ENCODE results near the gene MTCL1.

MTCL1 gene

GRCh38 chr18:8699948-8700347 lies 5.4 kb upstream of the MTCL1 start:
- Histone ChIP-seq H3K9me3 (ENCODE audit: insufficient read depth, low read length) (no peaks in the 10 kb centered on the region), H3K4me1 (ENCODE audit: insufficient read depth, insufficient read length) (peaks cover 3% of the 10 kb centered on the region), H3K36me3 (ENCODE audit: insufficient read depth, insufficient read length, low read length) (no peaks in the 10 kb centered on the region), H3K9ac (ENCODE audit: insufficient read length, low read depth) (no peak overlapping the region), H3K27me3 (ENCODE audit: insufficient read depth, insufficient read length) (peaks cover 7% of the 10 kb centered on the region), H3K4me3 (ENCODE audit: insufficient read length, low read depth) (no peak overlapping the region)
- DNase-seq (ENCODE audit: low read depth, low spot score): no peak
- no peak for TF ChIP-seq ZNF274 (IDR thresholded peaks at IDR 0.05; ENCODE audit: low read depth, low read length)
- TF ChIP-seq SUZ12 (IDR thresholded peaks at IDR 0.05; ENCODE audit: extremely low read depth, insufficient read depth, insufficient read length): no peak
- no peak for TF ChIP-seq YY1 (IDR thresholded peaks at IDR 0.05; ENCODE audit: insufficient read depth, insufficient read length)

GRCh38 chr18:8701546-8702118 lies 3.7 kb upstream of the MTCL1 start:
- no peaks in the 10 kb centered on the region for H3K36me3 ChIP-seq (ENCODE audit: insufficient read depth, insufficient read length, low read length)
- H3K4me1 ChIP-seq (ENCODE audit: insufficient read depth, insufficient read length): peaks cover 3% of the 10 kb centered on the region
- peaks cover 7% of the 10 kb centered on the region for H3K27me3 ChIP-seq (ENCODE audit: insufficient read depth, insufficient read length)
- H3K9me3 ChIP-seq (ENCODE audit: insufficient read depth, low read length): no peaks in the 10 kb centered on the region
- H3K9ac ChIP-seq (ENCODE audit: insufficient read length, low read depth): peak overlapping the region; percentile 32
- no peak overlapping the region for H3K4me3 ChIP-seq (ENCODE audit: insufficient read length, low read depth)
- TF ChIP-seq SUZ12 (IDR thresholded peaks at IDR 0.05; ENCODE audit: extremely low read depth, insufficient read depth, insufficient read length) (no peak), ZNF274 (IDR thresholded peaks at IDR 0.05; ENCODE audit: low read depth, low read length) (no peak), YY1 (IDR thresholded peaks at IDR 0.05; ENCODE audit: insufficient read depth, insufficient read length) (no peak)
- no peak for DNase-seq (ENCODE audit: low read depth, low spot score)

GRCh38 chr18:8702668-8703067 lies 2.7 kb upstream of the MTCL1 start:
- TF ChIP-seq YY1 (IDR thresholded peaks at IDR 0.05; ENCODE audit: insufficient read depth, insufficient read length) (no peak), SUZ12 (IDR thresholded peaks at IDR 0.05; ENCODE audit: extremely low read depth, insufficient read depth, insufficient read length) (no peak)

GRCh38 chr18:8703092-8703709 lies 2.2 kb upstream of the MTCL1 start:
- Histone ChIP-seq H3K4me3 (ENCODE audit: insufficient read length, low read depth) (no peak overlapping the region), H3K27me3 (ENCODE audit: insufficient read depth, insufficient read length) (peaks cover 7% of the 10 kb centered on the region), H3K36me3 (ENCODE audit: insufficient read depth, insufficient read length, low read length) (peaks cover 2% of the 10 kb centered on the region), H3K4me1 (ENCODE audit: insufficient read depth, insufficient read length) (peaks cover 3% of the 10 kb centered on the region), H3K9me3 (ENCODE audit: insufficient read depth, low read length) (no peaks in the 10 kb centered on the region), H3K9ac (ENCODE audit: insufficient read length, low read depth) (peak overlapping the region; percentile 61)
- DNase-seq (ENCODE audit: low read depth, low spot score): no peak
- TF ChIP-seq SUZ12 (IDR thresholded peaks at IDR 0.05; ENCODE audit: extremely low read depth, insufficient read depth, insufficient read length): no peak
- no peak for TF ChIP-seq YY1 (IDR thresholded peaks at IDR 0.05; ENCODE audit: insufficient read depth, insufficient read length)
- no peak for TF ChIP-seq ZNF274 (IDR thresholded peaks at IDR 0.05; ENCODE audit: low read depth, low read length)

More at GRCh38 chr18:8702668-8703067, 2.7 kb upstream of the MTCL1 start:
- no peaks in the 10 kb centered on the region for H3K36me3 ChIP-seq (ENCODE audit: insufficient read depth, insufficient read length, low read length)
- peaks cover 7% of the 10 kb centered on the region for H3K27me3 ChIP-seq (ENCODE audit: insufficient read depth, insufficient read length)
- H3K4me3 ChIP-seq (ENCODE audit: insufficient read length, low read depth): no peak overlapping the region
- no peak for DNase-seq (ENCODE audit: low read depth, low spot score)
- H3K9me3 ChIP-seq (ENCODE audit: insufficient read depth, low read length): no peaks in the 10 kb centered on the region
- peaks cover 3% of the 10 kb centered on the region for H3K4me1 ChIP-seq (ENCODE audit: insufficient read depth, insufficient read length)
- no peak overlapping the region for H3K9ac ChIP-seq (ENCODE audit: insufficient read length, low read depth)

GRCh38 chr18:8703781-8704301 lies 1.5 kb upstream of the MTCL1 start:
- TF ChIP-seq SUZ12 (IDR thresholded peaks at IDR 0.05; ENCODE audit: extremely low read depth, insufficient read depth, insufficient read length) (no peak), YY1 (IDR thresholded peaks at IDR 0.05; ENCODE audit: insufficient read depth, insufficient read length) (no peak), ZNF274 (IDR thresholded peaks at IDR 0.05; ENCODE audit: low read depth, low read length) (no peak)
- H3K36me3 ChIP-seq (ENCODE audit: insufficient read depth, insufficient read length, low read length): peaks cover 9% of the 10 kb centered on the region

GRCh38 chr18:8704361-8705237 lies 757 bp upstream of the MTCL1 start:
- H3K36me3 ChIP-seq (ENCODE audit: insufficient read depth, insufficient read length, low read length): peaks cover 13% of the 10 kb centered on the region
- DNase-seq (ENCODE audit: low read depth, low spot score): no peak
- peaks cover 5% of the 10 kb centered on the region for H3K4me1 ChIP-seq (ENCODE audit: insufficient read depth, insufficient read length)
- no peaks in the 10 kb centered on the region for H3K9me3 ChIP-seq (ENCODE audit: insufficient read depth, low read length)
- peaks cover 7% of the 10 kb centered on the region for H3K27me3 ChIP-seq (ENCODE audit: insufficient read depth, insufficient read length)
- H3K4me3 ChIP-seq (ENCODE audit: insufficient read length, low read depth): peak overlapping the region; percentile 59
- H3K9ac ChIP-seq (ENCODE audit: insufficient read length, low read depth): peak overlapping the region; percentile 68
- no peak for TF ChIP-seq SUZ12 (IDR thresholded peaks at IDR 0.05; ENCODE audit: extremely low read depth, insufficient read depth, insufficient read length)
- TF ChIP-seq YY1 (IDR thresholded peaks at IDR 0.05; ENCODE audit: insufficient read depth, insufficient read length): no peak
- TF ChIP-seq ZNF274 (IDR thresholded peaks at IDR 0.05; ENCODE audit: low read depth, low read length): no peak

More at GRCh38 chr18:8703781-8704301, 1.5 kb upstream of the MTCL1 start:
- Histone ChIP-seq H3K4me1 (ENCODE audit: insufficient read depth, insufficient read length) (peaks cover 5% of the 10 kb centered on the region), H3K27me3 (ENCODE audit: insufficient read depth, insufficient read length) (peaks cover 7% of the 10 kb centered on the region), H3K4me3 (ENCODE audit: insufficient read length, low read depth) (no peak overlapping the region), H3K9me3 (ENCODE audit: insufficient read depth, low read length) (no peaks in the 10 kb centered on the region), H3K9ac (ENCODE audit: insufficient read length, low read depth) (peak overlapping the region; percentile 68)
- no peak for DNase-seq (ENCODE audit: low read depth, low spot score)

Data from NT2/D1 (cell line).